Measurements from ENCODE around the gene PIAS4. TPM values are rescaled to one million over a fixed set of nuclear protein-coding genes. Genes with fewer than 3 reads are reported as not detected.

PIAS4 gene
- total and polyA plus RNA-seq, 2 of the 13 experiments (the other 11 are each of a cell fraction or from before 2014, with no cell fraction given) = 9.0 to 20.1 TPM

GRCh38 chr19:4086411-4086867, 78.9 kb downstream of the PIAS4 start:
- BruUV-seq (replicated peaks) = no TSS peak
- 0 out of 2 replicates have a peak, but pooled peaks have one; percentile 29 for TF ChIP-seq ZC3H13 (CRISPR knock-in tag; IDR thresholded peaks at IDR 0.05)
- TF ChIP-seq ZNF460 (CRISPR knock-in tag; IDR thresholded peaks at IDR 0.05; ENCODE audit: borderline replicate concordance) = peak; percentile 30; the same call in 1 of the 2 replicates
- TF ChIP-seq RBAK (CRISPR knock-in tag; IDR thresholded peaks at IDR 0.05) = no peak
- TF ChIP-seq ZNF841 (CRISPR knock-in tag; IDR thresholded peaks at IDR 0.05; ENCODE audit: borderline replicate concordance) = no peak
- WGBS (ENCODE audit: low lambda C conversion rate) = 16% methylated on average over 11 of the region's 17 CpGs
- peak; percentile 45 for ATAC-seq
- DNase-seq (ENCODE audit: low spot score) = no peak
- POLR2A ChIA-PET = interaction anchor here (1.0 kb wide), 1 partner anchor 28 kb away, joined by 5 read pairs; no protein-coding TSS in a partner anchor
- H3K4me2 ChIP-seq (ENCODE audit: low read depth, low read length) = peak overlapping the region; percentile 32; the same call in 1 of the 2 replicates
- peaks cover 2 to 4% of the 10 kb centered on the region in 2 experiments; a peak in 2 of 5 replicates for H3K36me3 ChIP-seq (replicated peaks in 1 of 2; ENCODE audit: control insufficient read depth in 1 of 2, insufficient read depth in 2 of 2, low read length in 2 of 2)
- H3K4me1 ChIP-seq (ENCODE audit: insufficient read depth, low read length) = peaks cover 47% of the 10 kb centered on the region
- in situ Hi-C loops (cut with HindIII; ENCODE audit: extremely low pct_ligation_motif_present, low pct_unique_long_range_greater_than_20kb) = no loop called here
- no peak overlapping the region; a peak in 1 of 6 replicates for H3K4me3 ChIP-seq (replicated peaks in 1 of 3; ENCODE audit: insufficient read depth in 1 of 3, low read depth in 2 of 3, low read length in 3 of 3)
- no peak overlapping the region for H3K27ac ChIP-seq (ENCODE audit: extremely low read length, insufficient read depth, low read length)
- intact Hi-C loops (cut with micrococcal nuclease; ENCODE audit: unreplicated experiment) = no loop called here
- no peak overlapping the region for H2AFZ ChIP-seq (ENCODE audit: low read length)
- FAIRE-seq = no peak
- H3K9me3 ChIP-seq (ENCODE audit: low read length) = no peaks in the 10 kb centered on the region
- H3K27me3 ChIP-seq (ENCODE audit: control insufficient read depth in 1 of 2, insufficient read depth in 2 of 2, low read length in 2 of 2) = no peaks in the 10 kb centered on the region
- no peaks in the 10 kb centered on the region for H4K20me1 ChIP-seq (ENCODE audit: insufficient read depth, low read length)
- CTCF ChIA-PET (ENCODE audit: low intra/inter-chr PET ratio, low total read pairs) = no interaction called here
- H3K79me2 ChIP-seq (ENCODE audit: insufficient read depth, low read length) = no peaks in the 10 kb centered on the region
- H3K9ac ChIP-seq (ENCODE audit: insufficient read depth, low read depth, low read length) = no peak overlapping the region

- H3K36me3 ChIP-seq (replicated peaks in 1 of 2; ENCODE audit: control insufficient read depth in 1 of 2, insufficient read depth in 2 of 2, low read length in 2 of 2) = peaks cover 2 to 4% of the 10 kb centered on the region in 2 experiments; a peak in 2 of 5 replicates
- DNase-seq (ENCODE audit: low spot score) (no peak), FAIRE-seq (no peak), ATAC-seq (no peak)
- no peaks in the 10 kb centered on the region for H3K79me2 ChIP-seq (ENCODE audit: insufficient read depth, low read length)
- in situ Hi-C loops (cut with HindIII; ENCODE audit: extremely low pct_ligation_motif_present, low pct_unique_long_range_greater_than_20kb) = no loop called here
- H3K9ac ChIP-seq (ENCODE audit: insufficient read depth, low read depth, low read length) = no peak overlapping the region
- intact Hi-C loops (cut with micrococcal nuclease; ENCODE audit: unreplicated experiment) = no loop called here
- BruUV-seq (replicated peaks) = no TSS peak
- H3K27me3 ChIP-seq (ENCODE audit: control insufficient read depth in 1 of 2, insufficient read depth in 2 of 2, low read length in 2 of 2) = no peaks in the 10 kb centered on the region
- H4K20me1 ChIP-seq (ENCODE audit: insufficient read depth, low read length) = no peaks in the 10 kb centered on the region
- ChIA-PET POLR2A (interaction anchor here (0.7 kb wide), 2 partner anchors 145 to 175 kb away, joined by 3 to 4 read pairs; no protein-coding TSS in a partner anchor), CTCF (ENCODE audit: low intra/inter-chr PET ratio, low total read pairs) (no interaction called here)
- no peak overlapping the region for H2AFZ ChIP-seq (ENCODE audit: low read length)
- H3K27ac ChIP-seq (ENCODE audit: extremely low read length, insufficient read depth, low read length) = no peak overlapping the region
- H3K9me3 ChIP-seq (ENCODE audit: low read length) = no peaks in the 10 kb centered on the region
- TF ChIP-seq AGO2 (optimal IDR thresholded peaks at IDR 0.05; ENCODE audit: low read depth, low read length) = peak; percentile 86
- TF ChIP-seq ZXDC (CRISPR knock-in tag; IDR thresholded peaks at IDR 0.05) = no peak
- TF ChIP-seq ZNF121 (CRISPR knock-in tag; IDR thresholded peaks at IDR 0.05) = no peak
- 87% methylated on average over 18 of the region's 31 CpGs for WGBS (ENCODE audit: low lambda C conversion rate)
- no peak overlapping the region for H3K4me2 ChIP-seq (ENCODE audit: low read depth, low read length)
- H3K4me1 ChIP-seq (ENCODE audit: insufficient read depth, low read length) = peaks cover 34% of the 10 kb centered on the region
- H3K4me3 ChIP-seq (replicated peaks in 1 of 3; ENCODE audit: insufficient read depth in 1 of 3, low read depth in 2 of 3, low read length in 3 of 3) = no peak overlapping the region
Observed at GRCh38 chr19:4087787-4088679, 80.5 kb downstream of the PIAS4 start.

Measured in HepG2 (cell line).